ENCODE results near the gene SLC11A1.

Gene SLC11A1

GRCh38 chr2:218344090-218344754 is 37.9 kb upstream of the SLC11A1 start:
- no CpG with 5 or more reads among the region's 12 CpGs for WGBS (ENCODE audit: extremely low coverage, insufficient coverage, insufficient read length)
- Histone ChIP-seq H3K9ac (ENCODE audit: low read length) (no peak overlapping the region), H2AK5ac (ENCODE audit: low read length) (no peak overlapping the region), H2AFZ (ENCODE audit: insufficient read depth, low read length, poor library complexity) (no peak overlapping the region), H3K27me3 (ENCODE audit: insufficient read depth, low read length) (no peaks in the 10 kb centered on the region), H3K79me1 (ENCODE audit: low read length) (no peaks in the 10 kb centered on the region), H3K79me2 (ENCODE audit: control insufficient read depth, insufficient read depth, low read length, poor library complexity) (no peaks in the 10 kb centered on the region), H2BK12ac (ENCODE audit: low read length) (no peak overlapping the region), H2BK120ac (ENCODE audit: insufficient read depth, low read length, poor library complexity) (no peak overlapping the region), H3K4me3 (ENCODE audit: low read depth, low read length) (no peak overlapping the region), H4K91ac (ENCODE audit: low read depth, low read length) (no peak overlapping the region), H3K9me3 (ENCODE audit: insufficient read depth, low read depth, low read length) (no peaks in the 10 kb centered on the region), H4K12ac (ENCODE audit: low read depth, low read length) (no peak overlapping the region), H3K4me2 (ENCODE audit: low read length) (no peak overlapping the region), H3K18ac (ENCODE audit: low read length) (no peak overlapping the region), H3K4me1 (ENCODE audit: control insufficient read depth in 1 of 2, insufficient read depth in 2 of 2, low read length in 2 of 2) (peaks cover 0 to 3% of the 10 kb centered on the region in 2 experiments), H3K23ac (ENCODE audit: low read length) (no peak overlapping the region), H3K4ac (ENCODE audit: low read depth, low read length) (no peak overlapping the region), H3K36me3 (ENCODE audit: control insufficient read depth in 1 of 2, insufficient read depth in 2 of 2, low read length in 2 of 2) (peaks cover 7 to 9% of the 10 kb centered on the region in 2 experiments), H4K8ac (ENCODE audit: low read depth, low read length) (no peak overlapping the region), H2BK5ac (ENCODE audit: low read depth, low read length, poor library complexity) (no peak overlapping the region), H3K27ac (ENCODE audit: low read depth, low read length) (no peak overlapping the region), H3K14ac (ENCODE audit: low read length) (no peak overlapping the region)
- DNase-seq, result no peak

GRCh38 chr2:218344755-218345417 is 37.2 kb upstream of the SLC11A1 start:
- no peak overlapping the region for H2BK120ac ChIP-seq (ENCODE audit: insufficient read depth, low read length, poor library complexity)
- H3K4ac ChIP-seq (ENCODE audit: low read depth, low read length), result no peak overlapping the region
- no peak overlapping the region for H4K91ac ChIP-seq (ENCODE audit: low read depth, low read length)
- no peak overlapping the region for H3K9ac ChIP-seq (ENCODE audit: low read length)
- no peaks in the 10 kb centered on the region for H3K79me1 ChIP-seq (ENCODE audit: low read length)
- no peak overlapping the region for H3K14ac ChIP-seq (ENCODE audit: low read length)
- no peaks in the 10 kb centered on the region for H3K9me3 ChIP-seq (ENCODE audit: insufficient read depth, low read depth, low read length)
- H3K4me3 ChIP-seq (ENCODE audit: low read depth, low read length), result no peak overlapping the region
- H3K18ac ChIP-seq (ENCODE audit: low read length), result no peak overlapping the region
- H2BK12ac ChIP-seq (ENCODE audit: low read length), result no peak overlapping the region
- H2BK5ac ChIP-seq (ENCODE audit: low read depth, low read length, poor library complexity), result no peak overlapping the region
- no peak overlapping the region for H2AFZ ChIP-seq (ENCODE audit: insufficient read depth, low read length, poor library complexity)
- H3K23ac ChIP-seq (ENCODE audit: low read length), result no peak overlapping the region
- H3K36me3 ChIP-seq (ENCODE audit: control insufficient read depth in 1 of 2, insufficient read depth in 2 of 2, low read length in 2 of 2), result peaks cover 7 to 9% of the 10 kb centered on the region in 2 experiments
- WGBS (ENCODE audit: extremely low coverage, insufficient coverage, insufficient read length), result no CpG with 5 or more reads among the region's 22 CpGs
- no peaks in the 10 kb centered on the region for H3K79me2 ChIP-seq (ENCODE audit: control insufficient read depth, insufficient read depth, low read length, poor library complexity)
- H3K27me3 ChIP-seq (ENCODE audit: insufficient read depth, low read length), result no peaks in the 10 kb centered on the region
- no peak for DNase-seq
- no peak overlapping the region for H3K4me2 ChIP-seq (ENCODE audit: low read length)
- no peak overlapping the region for H2AK5ac ChIP-seq (ENCODE audit: low read length)
- H3K4me1 ChIP-seq (ENCODE audit: control insufficient read depth in 1 of 2, insufficient read depth in 2 of 2, low read length in 2 of 2), result peaks cover 0 to 3% of the 10 kb centered on the region in 2 experiments
- no peak overlapping the region for H4K8ac ChIP-seq (ENCODE audit: low read depth, low read length)
- H3K27ac ChIP-seq (ENCODE audit: low read depth, low read length), result no peak overlapping the region
- H4K12ac ChIP-seq (ENCODE audit: low read depth, low read length), result no peak overlapping the region

GRCh38 chr2:218345491-218346236 is 36.4 kb upstream of the SLC11A1 start:
- Histone ChIP-seq H3K23ac (ENCODE audit: low read length) (no peak overlapping the region), H3K27me3 (ENCODE audit: insufficient read depth, low read length) (no peaks in the 10 kb centered on the region), H2BK120ac (ENCODE audit: insufficient read depth, low read length, poor library complexity) (no peak overlapping the region), H3K18ac (ENCODE audit: low read length) (no peak overlapping the region), H4K12ac (ENCODE audit: low read depth, low read length) (no peak overlapping the region), H3K9me3 (ENCODE audit: insufficient read depth, low read depth, low read length) (no peaks in the 10 kb centered on the region), H3K14ac (ENCODE audit: low read length) (no peak overlapping the region), H3K4me3 (ENCODE audit: low read depth, low read length) (no peak overlapping the region), H3K36me3 (ENCODE audit: control insufficient read depth in 1 of 2, insufficient read depth in 2 of 2, low read length in 2 of 2) (peaks cover 7% of the 10 kb centered on the region in 2 experiments), H3K4ac (ENCODE audit: low read depth, low read length) (no peak overlapping the region), H2BK12ac (ENCODE audit: low read length) (no peak overlapping the region), H4K91ac (ENCODE audit: low read depth, low read length) (no peak overlapping the region), H2BK5ac (ENCODE audit: low read depth, low read length, poor library complexity) (no peak overlapping the region), H4K8ac (ENCODE audit: low read depth, low read length) (no peak overlapping the region), H3K4me1 (ENCODE audit: control insufficient read depth in 1 of 2, insufficient read depth in 2 of 2, low read length in 2 of 2) (peaks cover 0 to 3% of the 10 kb centered on the region in 2 experiments), H3K79me1 (ENCODE audit: low read length) (no peaks in the 10 kb centered on the region), H3K9ac (ENCODE audit: low read length) (no peak overlapping the region), H3K4me2 (ENCODE audit: low read length) (no peak overlapping the region), H2AFZ (ENCODE audit: insufficient read depth, low read length, poor library complexity) (no peak overlapping the region), H3K27ac (ENCODE audit: low read depth, low read length) (no peak overlapping the region), H3K79me2 (ENCODE audit: control insufficient read depth, insufficient read depth, low read length, poor library complexity) (no peaks in the 10 kb centered on the region), H2AK5ac (ENCODE audit: low read length) (no peak overlapping the region)
- DNase-seq, result no peak
- WGBS (ENCODE audit: extremely low coverage, insufficient coverage, insufficient read length), result no CpG with 5 or more reads among the region's 12 CpGs

GRCh38 chr2:218347172-218347571 is 34.9 kb upstream of the SLC11A1 start:
- H4K91ac ChIP-seq (ENCODE audit: low read depth, low read length), result no peak overlapping the region
- H3K4ac ChIP-seq (ENCODE audit: low read depth, low read length), result no peak overlapping the region
- peaks cover 1% of the 10 kb centered on the region for H3K9me3 ChIP-seq (ENCODE audit: insufficient read depth, low read depth, low read length)
- no peak overlapping the region for H3K4me2 ChIP-seq (ENCODE audit: low read length)
- H3K18ac ChIP-seq (ENCODE audit: low read length), result no peak overlapping the region
- no peak overlapping the region for H2AK5ac ChIP-seq (ENCODE audit: low read length)
- no peak overlapping the region for H3K27ac ChIP-seq (ENCODE audit: low read depth, low read length)
- no peak overlapping the region for H2BK120ac ChIP-seq (ENCODE audit: insufficient read depth, low read length, poor library complexity)
- H3K4me1 ChIP-seq (ENCODE audit: control insufficient read depth in 1 of 2, insufficient read depth in 2 of 2, low read length in 2 of 2), result peaks cover 0 to 3% of the 10 kb centered on the region in 2 experiments
- peaks cover 2 to 7% of the 10 kb centered on the region in 2 experiments for H3K36me3 ChIP-seq (ENCODE audit: control insufficient read depth in 1 of 2, insufficient read depth in 2 of 2, low read length in 2 of 2)
- no peak overlapping the region for H3K14ac ChIP-seq (ENCODE audit: low read length)
- no peaks in the 10 kb centered on the region for H3K27me3 ChIP-seq (ENCODE audit: insufficient read depth, low read length)
- no peak overlapping the region for H4K12ac ChIP-seq (ENCODE audit: low read depth, low read length)
- no peak overlapping the region for H4K8ac ChIP-seq (ENCODE audit: low read depth, low read length)
- H2BK12ac ChIP-seq (ENCODE audit: low read length), result no peak overlapping the region
- no peak overlapping the region for H3K9ac ChIP-seq (ENCODE audit: low read length)
- H2AFZ ChIP-seq (ENCODE audit: insufficient read depth, low read length, poor library complexity), result no peak overlapping the region
- H3K23ac ChIP-seq (ENCODE audit: low read length), result no peak overlapping the region
- H3K4me3 ChIP-seq (ENCODE audit: low read depth, low read length), result no peak overlapping the region
- no peaks in the 10 kb centered on the region for H3K79me1 ChIP-seq (ENCODE audit: low read length)
- H2BK5ac ChIP-seq (ENCODE audit: low read depth, low read length, poor library complexity), result no peak overlapping the region
- no peaks in the 10 kb centered on the region for H3K79me2 ChIP-seq (ENCODE audit: control insufficient read depth, insufficient read depth, low read length, poor library complexity)
- no CpG with 5 or more reads among the region's 5 CpGs for WGBS (ENCODE audit: extremely low coverage, insufficient coverage, insufficient read length)
- DNase-seq, result no peak
